ENCODE measurements around the gene SH2D3C. TPM values are rescaled to one million over a fixed set of nuclear protein-coding genes. Genes with fewer than 3 reads are reported as not detected.

SH2D3C gene
- total and polyA plus RNA-seq, 10 of the 15 experiments (the other 5 are each of a cell fraction or from before 2014, with no cell fraction given), result 1.2 to 23.5 (median 16.2) TPM

DNA sequence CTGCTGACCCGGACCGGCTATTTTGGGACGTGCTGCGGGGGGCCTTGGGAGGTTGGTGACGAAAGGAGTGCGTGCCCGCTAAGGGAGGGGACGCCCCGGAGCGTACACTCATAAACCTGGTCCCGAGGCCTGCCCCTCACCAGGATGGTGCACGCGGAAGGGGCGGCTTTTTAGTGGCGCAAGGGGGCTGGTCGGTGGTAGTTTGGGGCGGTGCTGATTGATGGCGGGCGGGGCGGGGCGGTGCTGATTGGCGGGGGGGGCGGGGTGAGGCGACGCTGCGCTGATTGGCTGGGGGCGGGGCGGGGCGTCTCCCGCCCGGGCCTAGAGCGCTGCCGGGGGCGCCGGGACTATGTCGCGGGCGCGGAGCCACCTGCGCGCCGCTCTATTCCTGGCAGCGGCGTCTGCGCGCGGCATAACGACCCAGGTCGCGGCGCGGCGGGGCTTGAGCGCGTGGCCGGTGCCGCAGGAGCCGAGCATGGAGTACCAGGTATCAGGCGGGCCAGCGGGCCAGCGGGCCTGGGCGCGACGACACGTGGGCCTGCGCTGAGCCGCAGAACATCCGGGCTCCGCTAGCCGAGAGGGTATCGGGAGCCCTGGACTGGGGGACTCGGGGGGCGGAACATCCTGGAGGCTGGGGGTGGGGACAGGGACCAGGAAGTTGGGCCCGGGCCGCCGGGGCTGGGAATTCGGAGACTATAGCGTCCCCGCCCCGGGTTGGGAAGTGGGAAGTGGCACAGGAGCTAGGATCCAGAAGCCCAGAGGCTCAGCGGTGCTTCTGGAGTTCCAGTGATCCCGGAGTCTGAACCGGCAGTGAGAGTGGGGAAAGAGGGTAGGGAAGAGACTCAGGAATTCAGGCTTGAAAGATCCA is 24.3 kb upstream of the SH2D3C start, which contains the start of gene FPGS (continued):
- TF ChIP-seq, protein P1, sequence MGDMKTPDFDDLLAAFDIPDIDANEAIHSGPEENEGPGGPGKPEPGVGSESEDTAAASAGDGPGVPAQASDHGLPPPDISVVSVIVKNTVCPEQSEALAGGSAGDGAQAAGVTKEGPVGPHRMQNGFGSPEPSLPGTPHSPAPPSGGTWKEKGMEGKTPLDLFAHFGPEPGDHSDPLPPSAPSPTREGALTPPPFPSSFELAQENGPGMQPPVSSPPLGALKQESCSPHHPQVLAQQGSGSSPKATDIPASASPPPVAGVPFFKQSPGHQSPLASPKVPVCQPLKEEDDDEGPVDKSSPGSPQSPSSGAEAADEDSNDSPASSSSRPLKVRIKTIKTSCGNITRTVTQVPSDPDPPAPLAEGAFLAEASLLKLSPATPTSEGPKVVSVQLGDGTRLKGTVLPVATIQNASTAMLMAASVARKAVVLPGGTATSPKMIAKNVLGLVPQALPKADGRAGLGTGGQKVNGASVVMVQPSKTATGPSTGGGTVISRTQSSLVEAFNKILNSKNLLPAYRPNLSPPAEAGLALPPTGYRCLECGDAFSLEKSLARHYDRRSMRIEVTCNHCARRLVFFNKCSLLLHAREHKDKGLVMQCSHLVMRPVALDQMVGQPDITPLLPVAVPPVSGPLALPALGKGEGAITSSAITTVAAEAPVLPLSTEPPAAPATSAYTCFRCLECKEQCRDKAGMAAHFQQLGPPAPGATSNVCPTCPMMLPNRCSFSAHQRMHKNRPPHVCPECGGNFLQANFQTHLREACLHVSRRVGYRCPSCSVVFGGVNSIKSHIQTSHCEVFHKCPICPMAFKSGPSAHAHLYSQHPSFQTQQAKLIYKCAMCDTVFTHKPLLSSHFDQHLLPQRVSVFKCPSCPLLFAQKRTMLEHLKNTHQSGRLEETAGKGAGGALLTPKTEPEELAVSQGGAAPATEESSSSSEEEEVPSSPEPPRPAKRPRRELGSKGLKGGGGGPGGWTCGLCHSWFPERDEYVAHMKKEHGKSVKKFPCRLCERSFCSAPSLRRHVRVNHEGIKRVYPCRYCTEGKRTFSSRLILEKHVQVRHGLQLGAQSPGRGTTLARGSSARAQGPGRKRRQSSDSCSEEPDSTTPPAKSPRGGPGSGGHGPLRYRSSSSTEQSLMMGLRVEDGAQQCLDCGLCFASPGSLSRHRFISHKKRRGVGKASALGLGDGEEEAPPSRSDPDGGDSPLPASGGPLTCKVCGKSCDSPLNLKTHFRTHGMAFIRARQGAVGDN (IDR thresholded peaks at IDR 0.05), result peak; percentile 96
- TF ChIP-seq RELA (IDR thresholded peaks at IDR 0.05; ENCODE audit: borderline replicate concordance, partially characterized antibody) (peak; percentile 21), POLR2AphosphoS5 (IDR thresholded peaks at IDR 0.05; ENCODE audit: low read length) (peak; percentile 61; the same call in 1 of the 2 replicates), STAT3 (IDR thresholded peaks at IDR 0.05; ENCODE audit: low read depth, low read length) (no peak), TCF3 (IDR thresholded peaks at IDR 0.05; ENCODE audit: borderline replicate concordance, insufficient read depth, low read depth, low read length) (peak; percentile 83), RB1 (IDR thresholded peaks at IDR 0.05; ENCODE audit: borderline replicate concordance) (peak; percentile 86; the same call in 1 of the 2 replicates), CREB1 (IDR thresholded peaks at IDR 0.05; ENCODE audit: low read depth) (peak; percentile 54), YY1 (IDR thresholded peaks at IDR 0.05; ENCODE audit: low read depth, low read length) (0 out of 2 replicates have a peak, but pooled peaks have one; percentile 41), FOXK2 (IDR thresholded peaks at IDR 0.05) (no peak), NFYB (IDR thresholded peaks at IDR 0.05; ENCODE audit: insufficient read depth, low read depth, low read length) (0 out of 2 replicates have a peak, but pooled peaks have one; percentile 8), MEF2A (IDR thresholded peaks at IDR 0.05; ENCODE audit: insufficient read depth, low read depth, low read length) (no peak), IKZF1 (conservative IDR thresholded peaks at IDR 0.05) (peak; percentile 84), KAT2A (conservative IDR thresholded peaks at IDR 0.05; ENCODE audit: control insufficient read depth, low read depth, low read length) (no peak), YBX1 (IDR thresholded peaks at IDR 0.05) (no peak)
- TF ChIP-seq, protein P2, sequence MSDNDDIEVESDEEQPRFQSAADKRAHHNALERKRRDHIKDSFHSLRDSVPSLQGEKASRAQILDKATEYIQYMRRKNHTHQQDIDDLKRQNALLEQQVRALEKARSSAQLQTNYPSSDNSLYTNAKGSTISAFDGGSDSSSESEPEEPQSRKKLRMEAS (IDR thresholded peaks at IDR 0.05; ENCODE audit: low read depth, low read length), result peak; percentile 96
- TF ChIP-seq, protein P3, sequence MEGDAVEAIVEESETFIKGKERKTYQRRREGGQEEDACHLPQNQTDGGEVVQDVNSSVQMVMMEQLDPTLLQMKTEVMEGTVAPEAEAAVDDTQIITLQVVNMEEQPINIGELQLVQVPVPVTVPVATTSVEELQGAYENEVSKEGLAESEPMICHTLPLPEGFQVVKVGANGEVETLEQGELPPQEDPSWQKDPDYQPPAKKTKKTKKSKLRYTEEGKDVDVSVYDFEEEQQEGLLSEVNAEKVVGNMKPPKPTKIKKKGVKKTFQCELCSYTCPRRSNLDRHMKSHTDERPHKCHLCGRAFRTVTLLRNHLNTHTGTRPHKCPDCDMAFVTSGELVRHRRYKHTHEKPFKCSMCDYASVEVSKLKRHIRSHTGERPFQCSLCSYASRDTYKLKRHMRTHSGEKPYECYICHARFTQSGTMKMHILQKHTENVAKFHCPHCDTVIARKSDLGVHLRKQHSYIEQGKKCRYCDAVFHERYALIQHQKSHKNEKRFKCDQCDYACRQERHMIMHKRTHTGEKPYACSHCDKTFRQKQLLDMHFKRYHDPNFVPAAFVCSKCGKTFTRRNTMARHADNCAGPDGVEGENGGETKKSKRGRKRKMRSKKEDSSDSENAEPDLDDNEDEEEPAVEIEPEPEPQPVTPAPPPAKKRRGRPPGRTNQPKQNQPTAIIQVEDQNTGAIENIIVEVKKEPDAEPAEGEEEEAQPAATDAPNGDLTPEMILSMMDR (IDR thresholded peaks at IDR 0.05 in 2 of 3, conservative IDR thresholded peaks at IDR 0.05 in 1 of 3; ENCODE audit: control insufficient read depth in 2 of 3, extremely low read depth in 1 of 3, insufficient read depth in 1 of 3, low read depth in 3 of 3, low read length in 3 of 3), result no peak
- TF ChIP-seq, protein P4, sequence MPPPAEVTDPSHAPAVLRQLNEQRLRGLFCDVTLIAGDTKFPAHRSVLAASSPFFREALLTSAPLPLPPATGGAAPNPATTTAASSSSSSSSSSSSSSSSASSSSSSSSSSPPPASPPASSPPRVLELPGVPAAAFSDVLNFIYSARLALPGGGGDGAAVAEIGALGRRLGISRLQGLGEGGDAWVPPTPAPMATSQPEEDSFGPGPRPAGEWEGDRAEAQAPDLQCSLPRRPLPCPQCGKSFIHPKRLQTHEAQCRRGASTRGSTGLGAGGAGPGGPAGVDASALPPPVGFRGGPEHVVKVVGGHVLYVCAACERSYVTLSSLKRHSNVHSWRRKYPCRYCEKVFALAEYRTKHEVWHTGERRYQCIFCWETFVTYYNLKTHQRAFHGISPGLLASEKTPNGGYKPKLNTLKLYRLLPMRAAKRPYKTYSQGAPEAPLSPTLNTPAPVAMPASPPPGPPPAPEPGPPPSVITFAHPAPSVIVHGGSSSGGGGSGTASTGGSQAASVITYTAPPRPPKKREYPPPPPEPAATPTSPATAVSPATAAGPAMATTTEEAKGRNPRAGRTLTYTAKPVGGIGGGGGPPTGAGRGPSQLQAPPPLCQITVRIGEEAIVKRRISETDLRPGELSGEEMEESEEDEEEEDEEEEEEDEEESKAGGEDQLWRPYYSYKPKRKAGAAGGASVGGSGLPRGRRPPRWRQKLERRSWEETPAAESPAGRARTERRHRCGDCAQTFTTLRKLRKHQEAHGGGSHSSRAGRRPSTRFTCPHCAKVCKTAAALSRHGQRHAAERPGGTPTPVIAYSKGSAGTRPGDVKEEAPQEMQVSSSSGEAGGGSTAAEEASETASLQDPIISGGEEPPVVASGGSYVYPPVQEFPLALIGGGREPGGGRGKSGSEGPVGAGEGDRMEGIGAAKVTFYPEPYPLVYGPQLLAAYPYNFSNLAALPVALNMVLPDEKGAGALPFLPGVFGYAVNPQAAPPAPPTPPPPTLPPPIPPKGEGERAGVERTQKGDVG (CRISPR knock-in tag; IDR thresholded peaks at IDR 0.05), result 0 out of 2 replicates have a peak, but pooled peaks have one; percentile 3
- TF ChIP-seq, protein P5, sequence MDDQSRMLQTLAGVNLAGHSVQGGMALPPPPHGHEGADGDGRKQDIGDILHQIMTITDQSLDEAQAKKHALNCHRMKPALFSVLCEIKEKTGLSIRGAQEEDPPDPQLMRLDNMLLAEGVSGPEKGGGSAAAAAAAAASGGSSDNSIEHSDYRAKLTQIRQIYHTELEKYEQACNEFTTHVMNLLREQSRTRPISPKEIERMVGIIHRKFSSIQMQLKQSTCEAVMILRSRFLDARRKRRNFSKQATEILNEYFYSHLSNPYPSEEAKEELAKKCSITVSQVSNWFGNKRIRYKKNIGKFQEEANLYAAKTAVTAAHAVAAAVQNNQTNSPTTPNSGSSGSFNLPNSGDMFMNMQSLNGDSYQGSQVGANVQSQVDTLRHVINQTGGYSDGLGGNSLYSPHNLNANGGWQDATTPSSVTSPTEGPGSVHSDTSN (IDR thresholded peaks at IDR 0.05; ENCODE audit: insufficient replicate concordance, low read depth, low read length), result peak; percentile 75

Data from GM12878 (cell line).